ENCODE data around the gene FPR2.
"Not testable (repeated sequence)": the region's sequence is repeated elsewhere in the genome, so short reads cannot be mapped to it uniquely, and the experiment has no call there.

FPR2 gene

GRCh38 chr19:51760697-51761356, at the start of gene FPR2:
Gene FPR2 (plus strand): TSS chr19:51761180. CDS start chr19:51768659, 7,479 bp downstream.
- DNase-seq = no peak

GRCh38 chr19:51711702-51712101, 49.3 kb upstream of the FPR2 start:
- DNase-seq = no peak

GRCh38 chr19:51712461-51713081, 48.4 kb upstream of the FPR2 start:
- no peak for DNase-seq

- no peak for DNase-seq
These were observed 47.4 kb upstream of the FPR2 start for GRCh38 chr19:51713319-51714285.

- no peak for DNase-seq
These were observed 46.1 kb upstream of the FPR2 start for GRCh38 chr19:51714848-51715247.

GRCh38 chr19:51715850-51716249, 45.1 kb upstream of the FPR2 start:
- DNase-seq = no peak

- no peak for DNase-seq
These were observed 44.1 kb upstream of the FPR2 start for GRCh38 chr19:51716925-51717324.

GRCh38 chr19:51719251-51719988, 41.6 kb upstream of the FPR2 start:
- DNase-seq = no peak

- DNase-seq = no peak
These were observed 39.1 kb upstream of the FPR2 start for GRCh38 chr19:51721905-51722304.

GRCh38 chr19:51722492-51722891, 38.5 kb upstream of the FPR2 start:
- DNase-seq = no peak

- DNase-seq = peak; percentile 54
These were observed 36.4 kb upstream of the FPR2 start for GRCh38 chr19:51724543-51724942.

- peak; percentile 50 for DNase-seq
These were observed 34.9 kb upstream of the FPR2 start for GRCh38 chr19:51726049-51726448.

- DNase-seq = no peak
These were observed 33.6 kb upstream of the FPR2 start for GRCh38 chr19:51727349-51727880.

- no peak for DNase-seq
These were observed 31.2 kb upstream of the FPR2 start for GRCh38 chr19:51729781-51730180.

- no peak for DNase-seq
These were observed 27.0 kb upstream of the FPR2 start for GRCh38 chr19:51733742-51734522.

GRCh38 chr19:51735759-51736449, 25.1 kb upstream of the FPR2 start:
- no peak for DNase-seq

- no peak for DNase-seq
These were observed 23.6 kb upstream of the FPR2 start for GRCh38 chr19:51737389-51737788.

GRCh38 chr19:51737924-51738323, 23.1 kb upstream of the FPR2 start:
- no peak for DNase-seq

GRCh38 chr19:51738523-51738922, 22.5 kb upstream of the FPR2 start:
- not testable (repeated sequence) for DNase-seq

- DNase-seq = no peak
These were observed 21.3 kb upstream of the FPR2 start for GRCh38 chr19:51739466-51740213.
